Measurements from ENCODE around the gene TPT1. TPM values are rescaled to one million over a fixed set of nuclear protein-coding genes. Genes with fewer than 3 reads are reported as not detected.

TPT1 gene
- total RNA-seq, 1 experiment from 2014 or later: 1,642 TPM

GRCh38 chr13:45336025-45336800 is 4.8 kb downstream of the TPT1 start:
- H3K36me3 ChIP-seq: peaks cover 81% of the 10 kb centered on the region
- peaks cover 63% of the 10 kb centered on the region for H3K4me1 ChIP-seq (replicated peaks)
- no peak for DNase-seq (ENCODE audit: low read depth in 1 of 2, low spot score in 2 of 2)
- H3K4me3 ChIP-seq: no peak overlapping the region
- H3K9me3 ChIP-seq (replicated peaks): peaks cover under 1% of the 10 kb centered on the region; the same call in 1 of the 2 replicates
- no peaks in the 10 kb centered on the region for H3K27me3 ChIP-seq (replicated peaks)
- no peak overlapping the region for H3K27ac ChIP-seq

GRCh38 chr13:45335397-45336024 is 5.5 kb downstream of the TPT1 start:
- peaks cover 4% of the 10 kb centered on the region; the same call in 1 of the 2 replicates for H3K9me3 ChIP-seq (replicated peaks)
- DNase-seq (ENCODE audit: low read depth in 1 of 2, low spot score in 2 of 2): no peak
- H3K27me3 ChIP-seq (replicated peaks): no peaks in the 10 kb centered on the region
- no peak overlapping the region for H3K4me3 ChIP-seq
- no peak overlapping the region for H3K27ac ChIP-seq
- peaks cover 67% of the 10 kb centered on the region for H3K4me1 ChIP-seq (replicated peaks)
- H3K36me3 ChIP-seq: peaks cover 78% of the 10 kb centered on the region

GRCh38 chr13:45333977-45334922 is 6.7 kb downstream of the TPT1 start:
- H3K27me3 ChIP-seq (replicated peaks): no peaks in the 10 kb centered on the region
- peaks cover 73% of the 10 kb centered on the region for H3K4me1 ChIP-seq (replicated peaks)
- peaks cover 4% of the 10 kb centered on the region; the same call in 1 of the 2 replicates for H3K9me3 ChIP-seq (replicated peaks)
- no peak overlapping the region for H3K4me3 ChIP-seq
- peaks cover 65% of the 10 kb centered on the region for H3K36me3 ChIP-seq
- H3K27ac ChIP-seq: no peak overlapping the region
- no peak for DNase-seq (ENCODE audit: low read depth in 1 of 2, low spot score in 2 of 2)

GRCh38 chr13:45333251-45333976 is 7.6 kb downstream of the TPT1 start:
- Histone ChIP-seq H3K27me3 (replicated peaks) (no peaks in the 10 kb centered on the region), H3K36me3 (peaks cover 57% of the 10 kb centered on the region), H3K27ac (no peak overlapping the region), H3K4me3 (no peak overlapping the region), H3K9me3 (replicated peaks) (peaks cover 4% of the 10 kb centered on the region; the same call in 1 of the 2 replicates), H3K4me1 (replicated peaks) (peaks cover 72% of the 10 kb centered on the region)
- DNase-seq (ENCODE audit: low read depth in 1 of 2, low spot score in 2 of 2): no peak

GRCh38 chr13:45332831-45333219 is 8.2 kb downstream of the TPT1 start:
- peaks cover 4% of the 10 kb centered on the region; the same call in 1 of the 2 replicates for H3K9me3 ChIP-seq (replicated peaks)
- H3K27ac ChIP-seq: peak overlapping the region; percentile 58
- no peak for DNase-seq (ENCODE audit: low read depth in 1 of 2, low spot score in 2 of 2)
- H3K27me3 ChIP-seq (replicated peaks): no peaks in the 10 kb centered on the region
- peaks cover 71% of the 10 kb centered on the region for H3K4me1 ChIP-seq (replicated peaks)
- peaks cover 51% of the 10 kb centered on the region for H3K36me3 ChIP-seq
- H3K4me3 ChIP-seq: no peak overlapping the region

- H3K9me3 ChIP-seq (replicated peaks): peaks cover 4% of the 10 kb centered on the region; the same call in 1 of the 2 replicates
- H3K4me1 ChIP-seq (replicated peaks): peaks cover 71% of the 10 kb centered on the region
- peak; percentile 73 to 85 for DNase-seq (ENCODE audit: low read depth in 1 of 2, low spot score in 2 of 2)
Measured at GRCh38 chr13:45332036-45332830, 8.8 kb downstream of the TPT1 start.

GRCh38 chr13:45331692-45332035 is 9.3 kb downstream of the TPT1 start:
- no peak for DNase-seq (ENCODE audit: low read depth in 1 of 2, low spot score in 2 of 2)
- Histone ChIP-seq H3K4me1 (replicated peaks) (peaks cover 69% of the 10 kb centered on the region), H3K4me3 (no peak overlapping the region), H3K36me3 (peaks cover 40% of the 10 kb centered on the region), H3K27me3 (replicated peaks) (no peaks in the 10 kb centered on the region), H3K27ac (peak overlapping the region; percentile 58), H3K9me3 (replicated peaks) (peaks cover 4% of the 10 kb centered on the region; the same call in 1 of the 2 replicates)

More at GRCh38 chr13:45332036-45332830, 8.8 kb downstream of the TPT1 start:
- Histone ChIP-seq H3K27me3 (replicated peaks) (no peaks in the 10 kb centered on the region), H3K4me3 (no peak overlapping the region), H3K36me3 (peaks cover 45% of the 10 kb centered on the region), H3K27ac (peak overlapping the region; percentile 58)

GRCh38 chr13:45331123-45331619 is 9.8 kb downstream of the TPT1 start:
- peaks cover 4% of the 10 kb centered on the region; the same call in 1 of the 2 replicates for H3K9me3 ChIP-seq (replicated peaks)
- no peak overlapping the region for H3K4me3 ChIP-seq
- H3K27ac ChIP-seq: peak overlapping the region; percentile 58; the same call in 1 of the 2 replicates
- peaks cover 35% of the 10 kb centered on the region for H3K36me3 ChIP-seq
- H3K4me1 ChIP-seq (replicated peaks): peaks cover 68% of the 10 kb centered on the region
- DNase-seq (ENCODE audit: low read depth in 1 of 2, low spot score in 2 of 2): no peak
- no peaks in the 10 kb centered on the region for H3K27me3 ChIP-seq (replicated peaks)

- peak in 1 of 2 experiments; percentile 50 for DNase-seq (ENCODE audit: low read depth in 1 of 2, low spot score in 2 of 2)
- peaks cover 4% of the 10 kb centered on the region; the same call in 1 of the 2 replicates for H3K9me3 ChIP-seq (replicated peaks)
Measured at GRCh38 chr13:45328661-45329111, 12.3 kb downstream of the TPT1 start.

GRCh38 chr13:45327253-45327955 is 13.6 kb downstream of the TPT1 start:
- DNase-seq (ENCODE audit: low read depth in 1 of 2, low spot score in 2 of 2): no peak
- Histone ChIP-seq H3K4me3 (no peak overlapping the region), H3K4me1 (replicated peaks) (peaks cover 49% of the 10 kb centered on the region), H3K27ac (no peak overlapping the region), H3K9me3 (replicated peaks) (peaks cover 4% of the 10 kb centered on the region; the same call in 1 of the 2 replicates), H3K36me3 (peaks cover 4% of the 10 kb centered on the region; the same call in 1 of the 2 replicates), H3K27me3 (replicated peaks) (no peaks in the 10 kb centered on the region)

More at GRCh38 chr13:45328661-45329111, 12.3 kb downstream of the TPT1 start:
- Histone ChIP-seq H3K4me3 (no peak overlapping the region), H3K27me3 (replicated peaks) (no peaks in the 10 kb centered on the region), H3K4me1 (replicated peaks) (peaks cover 62% of the 10 kb centered on the region), H3K36me3 (peaks cover 10% of the 10 kb centered on the region), H3K27ac (0 out of 2 replicates have a peak overlapping the region, but pooled peaks have one; percentile 1)

- no peaks in the 10 kb centered on the region for H3K36me3 ChIP-seq
- no peak overlapping the region for H3K27ac ChIP-seq
- H3K4me1 ChIP-seq (replicated peaks): peaks cover 34% of the 10 kb centered on the region
- DNase-seq (ENCODE audit: low read depth in 1 of 2, low spot score in 2 of 2): peak; percentile 39 to 50
- no peaks in the 10 kb centered on the region; the same call in 1 of the 2 replicates for H3K9me3 ChIP-seq (replicated peaks)
- H3K27me3 ChIP-seq (replicated peaks): no peaks in the 10 kb centered on the region
- no peak overlapping the region for H3K4me3 ChIP-seq
Measured at GRCh38 chr13:45325806-45326205, 15.2 kb downstream of the TPT1 start.
